Ovary (tissue), 3 donors: ENCODE measurements around the gene CASP10.

Experiments
- CTCF ChIP-seq, 3 donors: fragments of 450-650 bp in 2 of 3; fragments of 200-600 bp in 1 of 3; IDR thresholded peaks; one replicate each; pipeline versions ENCODE4 v1.5.1 to v1.8.0; 2016 to 2022; ENCODE audit warnings: antibody characterized with exemption in 3 of 3, mild to moderate bottlenecking in 1 of 3
- EP300 ChIP-seq: sonication (generic); formaldehyde crosslinking; IDR thresholded peaks from one replicate; pipeline ENCODE4 v1.6.1; 2017; ENCODE audit warnings: antibody characterized with exemption
- POLR2A ChIP-seq: fragments of 450-650 bp; IDR thresholded peaks from one replicate; pipeline ENCODE4 v1.6.1; 2017; ENCODE audit warnings: antibody characterized with exemption, mild to moderate bottlenecking, moderate library complexity
- donor health status: DM: no; HTN: no; CAD: no.

DNA sequence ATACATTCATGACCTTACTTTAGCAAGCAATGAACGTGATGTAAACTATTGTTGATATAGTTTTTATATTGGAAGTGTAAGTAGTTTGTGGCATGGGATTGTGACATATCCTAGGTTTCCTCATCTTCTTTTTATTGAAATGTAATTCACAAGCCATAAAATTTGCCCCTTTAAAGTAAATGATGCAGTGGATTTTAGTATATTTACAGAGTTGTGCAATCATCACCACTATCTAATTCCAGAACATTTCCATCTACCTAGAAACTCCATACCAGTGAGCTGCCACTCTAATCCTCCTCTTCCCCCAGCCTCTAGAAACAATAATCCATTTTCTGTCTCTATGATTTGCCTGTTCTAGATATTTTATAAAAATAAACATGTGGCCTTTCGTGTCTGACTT, 10.7 kb upstream of the CASP10 start:
- TF ChIP-seq POLR2A, result no peak
- no peak for TF ChIP-seq CTCF (IDR thresholded peaks at IDR 0.05)
- TF ChIP-seq EP300, result no peak
